GM18858 (cell line): ENCODE measurements around the gene CTDSPL.
"Not testable (repeated sequence)": the region's sequence is repeated elsewhere in the genome, so short reads cannot be mapped to it uniquely, and the experiment has no call there.

Experiments used
- ATAC-seq: cut with Tn5 transposase; IDR thresholded peaks from one replicate; pipeline ENCODE4 v1.9.1; 2021; ENCODE audit not compliant: unreplicated experiment

CTDSPL gene

GRCh38 chr3:37985637-37986320 lies 124.1 kb downstream of the CTDSPL start:
- no peak for ATAC-seq

GRCh38 chr3:37986479-37987314 lies 125.0 kb downstream of the CTDSPL start:
- no peak for ATAC-seq

GRCh38 chr3:37987315-37987697 lies 125.6 kb downstream of the CTDSPL start:
- no peak for ATAC-seq

- no peak for ATAC-seq
Observed at GRCh38 chr3:37987751-37988179, 126.1 kb downstream of the CTDSPL start.

- ATAC-seq: not testable (repeated sequence)
Observed at GRCh38 chr3:37988376-37988775, 126.7 kb downstream of the CTDSPL start.

- ATAC-seq: no peak
Observed at GRCh38 chr3:37988931-37989525, 127.3 kb downstream of the CTDSPL start.

- no peak for ATAC-seq
Observed at GRCh38 chr3:37989821-37990480, 128.3 kb downstream of the CTDSPL start.

- no peak for ATAC-seq
Observed at GRCh38 chr3:37990527-37990926, 128.8 kb downstream of the CTDSPL start, which contains the start of gene VILL. Gene VILL (plus strand): TSS chr3:37990786. CDS start chr3:37993673, 2,887 bp downstream.

GRCh38 chr3:37991109-37991508 lies 129.4 kb downstream of the CTDSPL start:
- no peak for ATAC-seq

GRCh38 chr3:37991823-37992222 lies 130.1 kb downstream of the CTDSPL start:
- no peak for ATAC-seq

GRCh38 chr3:37992271-37993066 lies 130.8 kb downstream of the CTDSPL start:
- no peak for ATAC-seq

GRCh38 chr3:37993067-37993455 lies 131.4 kb downstream of the CTDSPL start:
- ATAC-seq: no peak

- ATAC-seq: no peak
Observed at GRCh38 chr3:37993460-37993819, 131.8 kb downstream of the CTDSPL start.

- ATAC-seq: peak; percentile 48
Observed at GRCh38 chr3:37993820-37994638, 132.3 kb downstream of the CTDSPL start.

GRCh38 chr3:37994639-37994972 lies 132.9 kb downstream of the CTDSPL start:
- ATAC-seq: no peak

GRCh38 chr3:37995652-37996641 lies 134.3 kb downstream of the CTDSPL start:
- no peak for ATAC-seq

- ATAC-seq: peak; percentile 46
Observed at GRCh38 chr3:37996785-37997301, 135.2 kb downstream of the CTDSPL start.

- no peak for ATAC-seq
Observed at GRCh38 chr3:37997342-37997741, 135.7 kb downstream of the CTDSPL start.
